GM12801 (cell line): ENCODE results near the gene TNPO2.

Experiments
- CTCF ChIP-seq: IDR thresholded peaks from one replicate; pipeline ENCODE4 v1.5.1; 2011; ENCODE audit warnings: control low read depth; ENCODE audit not compliant: insufficient read length; ENCODE audit errors: extremely low read depth

The TNPO2 gene

GRCh38 chr19:12750851-12751250 is 27.1 kb upstream of the TNPO2 start:
- TF ChIP-seq CTCF: no peak

- no peak for TF ChIP-seq CTCF
These were observed 26.3 kb upstream of the TNPO2 start for GRCh38 chr19:12749938-12750521.

- no peak for TF ChIP-seq CTCF
These were observed 24.8 kb upstream of the TNPO2 start for GRCh38 chr19:12748489-12748888.

- TF ChIP-seq CTCF: no peak
These were observed 21.6 kb upstream of the TNPO2 start for GRCh38 chr19:12745166-12745897.

- TF ChIP-seq CTCF: no peak
These were observed 14.2 kb upstream of the TNPO2 start for GRCh38 chr19:12737835-12738351.

- TF ChIP-seq CTCF: no peak
These were observed 13.5 kb upstream of the TNPO2 start, which contains the start of gene GET3 for GRCh38 chr19:12736995-12737834. GET3 (plus strand) TSS chr19:12737497; CDS start chr19:12737506, 9 bp downstream.
